ENCODE measurements around the gene EPAS1.

DNA sequence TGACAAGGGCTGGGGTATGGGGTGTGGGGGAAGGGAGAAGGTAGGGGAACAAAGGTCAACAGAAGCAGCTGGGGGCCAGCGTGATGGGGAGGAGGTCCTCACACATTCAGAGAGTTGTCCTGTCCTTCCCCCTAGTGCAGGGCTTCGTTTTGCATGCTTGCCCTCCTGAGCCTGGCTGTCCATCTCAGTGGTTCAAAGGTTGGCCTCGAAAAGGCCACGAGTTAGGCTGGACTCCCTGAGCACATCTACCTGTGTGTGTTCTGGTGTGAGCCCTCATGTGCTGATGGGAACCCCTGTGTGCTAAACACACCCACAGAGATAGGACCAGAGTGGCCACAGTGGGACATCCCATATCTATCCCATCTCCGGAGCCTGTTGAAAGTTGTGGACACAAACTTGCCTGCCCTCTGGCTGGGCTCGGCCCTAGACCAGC, 51.9 kb downstream of the EPAS1 start:
- TF ChIP-seq, protein P1, sequence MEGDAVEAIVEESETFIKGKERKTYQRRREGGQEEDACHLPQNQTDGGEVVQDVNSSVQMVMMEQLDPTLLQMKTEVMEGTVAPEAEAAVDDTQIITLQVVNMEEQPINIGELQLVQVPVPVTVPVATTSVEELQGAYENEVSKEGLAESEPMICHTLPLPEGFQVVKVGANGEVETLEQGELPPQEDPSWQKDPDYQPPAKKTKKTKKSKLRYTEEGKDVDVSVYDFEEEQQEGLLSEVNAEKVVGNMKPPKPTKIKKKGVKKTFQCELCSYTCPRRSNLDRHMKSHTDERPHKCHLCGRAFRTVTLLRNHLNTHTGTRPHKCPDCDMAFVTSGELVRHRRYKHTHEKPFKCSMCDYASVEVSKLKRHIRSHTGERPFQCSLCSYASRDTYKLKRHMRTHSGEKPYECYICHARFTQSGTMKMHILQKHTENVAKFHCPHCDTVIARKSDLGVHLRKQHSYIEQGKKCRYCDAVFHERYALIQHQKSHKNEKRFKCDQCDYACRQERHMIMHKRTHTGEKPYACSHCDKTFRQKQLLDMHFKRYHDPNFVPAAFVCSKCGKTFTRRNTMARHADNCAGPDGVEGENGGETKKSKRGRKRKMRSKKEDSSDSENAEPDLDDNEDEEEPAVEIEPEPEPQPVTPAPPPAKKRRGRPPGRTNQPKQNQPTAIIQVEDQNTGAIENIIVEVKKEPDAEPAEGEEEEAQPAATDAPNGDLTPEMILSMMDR (IDR thresholded peaks at IDR 0.05) = no peak
- no peak for TF ChIP-seq POLR2AphosphoS5 (IDR thresholded peaks at IDR 0.05)
- no peak for TF ChIP-seq POLR2A (IDR thresholded peaks at IDR 0.05)

Measured in breast epithelium (tissue), 3 donors.